ENCODE results near the gene PDGFA. TPM values are rescaled to one million over a fixed set of nuclear protein-coding genes. Genes with fewer than 3 reads are reported as not detected.

Gene PDGFA
- total RNA-seq, 1 experiment from 2014 or later, result 18.4 TPM

DNA sequence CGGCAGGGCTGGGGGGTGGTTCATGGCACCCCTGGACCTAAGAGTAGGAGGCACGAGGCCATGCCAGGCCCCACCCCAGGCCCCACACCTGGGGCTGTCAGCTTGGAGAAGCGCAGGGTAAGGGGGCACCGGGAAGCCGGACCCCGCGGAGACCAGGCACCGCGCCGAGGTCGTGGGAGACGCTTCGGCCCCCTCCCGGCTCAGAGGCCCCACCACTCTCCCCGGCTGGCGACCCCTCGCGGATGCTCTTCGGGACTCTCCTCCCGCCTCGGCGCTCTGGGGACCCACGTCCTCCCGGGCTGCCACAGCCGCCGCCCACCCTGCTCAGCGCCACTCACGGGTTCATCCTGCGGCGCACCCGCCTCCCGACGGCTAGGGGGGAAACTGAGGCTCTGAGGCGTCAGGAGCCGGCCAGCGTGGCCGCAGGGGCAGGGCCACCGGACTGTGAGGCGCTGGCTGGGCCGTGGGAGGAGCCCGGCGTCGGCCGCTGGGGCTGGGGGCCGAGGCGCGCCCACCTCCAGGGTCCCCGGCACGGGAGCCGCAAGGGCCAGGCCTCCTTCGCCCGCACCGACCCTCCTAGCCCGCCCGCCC lies 25.9 kb downstream of the PDGFA start:
- Histone ChIP-seq H3K9me3 (ENCODE audit: low read length) (no peaks in the 10 kb centered on the region), H3K36me3 (ENCODE audit: low read depth, low read length) (no peaks in the 10 kb centered on the region), H2AFZ (ENCODE audit: low read length) (no peak overlapping the region), H3K4me1 (ENCODE audit: insufficient read depth, low read length) (no peaks in the 10 kb centered on the region), H3K4me2 (ENCODE audit: low read length) (no peak overlapping the region), H3K9ac (ENCODE audit: low read length) (no peak overlapping the region), H3F3A (ENCODE audit: low read length, unreplicated experiment) (no peaks in the 10 kb centered on the region), H3K27ac (ENCODE audit: low read length) (no peak overlapping the region), H3K79me2 (ENCODE audit: low read length) (no peaks in the 10 kb centered on the region), H4K20me1 (ENCODE audit: low read length) (no peaks in the 10 kb centered on the region), H3K27me3 (ENCODE audit: low read length) (peaks cover 3% of the 10 kb centered on the region; the same call in 1 of the 2 replicates), H3K4me3 (ENCODE audit: low read length) (no peak overlapping the region), H3K9me2 (replicated peaks; ENCODE audit: low read length) (no peaks in the 10 kb centered on the region)
- TF ChIP-seq EZH2phosphoT487 (IDR thresholded peaks at IDR 0.05; ENCODE audit: borderline replicate concordance, low read length), result no peak
- TF ChIP-seq EZH2 (IDR thresholded peaks at IDR 0.05; ENCODE audit: low read length, unreplicated experiment), result no peak
- TF ChIP-seq, protein P1, sequence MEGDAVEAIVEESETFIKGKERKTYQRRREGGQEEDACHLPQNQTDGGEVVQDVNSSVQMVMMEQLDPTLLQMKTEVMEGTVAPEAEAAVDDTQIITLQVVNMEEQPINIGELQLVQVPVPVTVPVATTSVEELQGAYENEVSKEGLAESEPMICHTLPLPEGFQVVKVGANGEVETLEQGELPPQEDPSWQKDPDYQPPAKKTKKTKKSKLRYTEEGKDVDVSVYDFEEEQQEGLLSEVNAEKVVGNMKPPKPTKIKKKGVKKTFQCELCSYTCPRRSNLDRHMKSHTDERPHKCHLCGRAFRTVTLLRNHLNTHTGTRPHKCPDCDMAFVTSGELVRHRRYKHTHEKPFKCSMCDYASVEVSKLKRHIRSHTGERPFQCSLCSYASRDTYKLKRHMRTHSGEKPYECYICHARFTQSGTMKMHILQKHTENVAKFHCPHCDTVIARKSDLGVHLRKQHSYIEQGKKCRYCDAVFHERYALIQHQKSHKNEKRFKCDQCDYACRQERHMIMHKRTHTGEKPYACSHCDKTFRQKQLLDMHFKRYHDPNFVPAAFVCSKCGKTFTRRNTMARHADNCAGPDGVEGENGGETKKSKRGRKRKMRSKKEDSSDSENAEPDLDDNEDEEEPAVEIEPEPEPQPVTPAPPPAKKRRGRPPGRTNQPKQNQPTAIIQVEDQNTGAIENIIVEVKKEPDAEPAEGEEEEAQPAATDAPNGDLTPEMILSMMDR (conservative IDR thresholded peaks at IDR 0.05; ENCODE audit: low read depth, low read length), result no peak
- no TSS peak for BruUV-seq (replicated peaks)
- POLR2A ChIA-PET (ENCODE audit: unreplicated experiment), result no interaction called here
- ATAC-seq, result no peak
- intact Hi-C loops (cut with micrococcal nuclease), result no loop called here
- CTCF ChIA-PET, result no interaction called here
- DNase-seq, result no peak

DNA sequence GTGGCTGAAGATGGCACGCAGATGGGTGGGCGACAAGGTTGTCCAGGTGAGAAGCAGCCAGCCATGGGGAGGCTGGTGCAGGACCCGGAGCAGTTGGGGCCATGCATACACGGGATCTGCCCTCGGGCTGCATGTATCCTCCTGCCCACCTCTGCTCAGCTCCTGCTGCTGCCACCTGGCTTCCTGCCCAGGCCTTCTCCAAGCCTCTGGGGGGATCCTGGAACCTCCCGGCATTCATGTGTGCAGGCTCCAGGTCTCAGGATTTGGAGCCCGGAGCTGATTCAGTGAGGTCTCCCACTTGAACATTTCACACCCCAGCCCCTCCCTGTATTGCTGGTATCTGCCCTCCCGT lies 27.0 kb downstream of the PDGFA start:
- intact Hi-C loops (cut with micrococcal nuclease), result no loop called here
- POLR2A ChIA-PET (ENCODE audit: unreplicated experiment), result no interaction called here
- H3K4me2 ChIP-seq (ENCODE audit: low read length), result no peak overlapping the region

More for the DNA sequence above, 27.0 kb downstream of the PDGFA start:
- BruUV-seq (replicated peaks), result no TSS peak
- Histone ChIP-seq H3K79me2 (ENCODE audit: low read length) (no peaks in the 10 kb centered on the region), H3K27ac (ENCODE audit: low read length) (no peak overlapping the region), H3K4me1 (ENCODE audit: insufficient read depth, low read length) (no peaks in the 10 kb centered on the region), H3K27me3 (ENCODE audit: low read length) (peaks cover 6% of the 10 kb centered on the region; the same call in 1 of the 2 replicates), H3K4me3 (ENCODE audit: low read length) (no peak overlapping the region), H4K20me1 (ENCODE audit: low read length) (no peaks in the 10 kb centered on the region), H3F3A (ENCODE audit: low read length, unreplicated experiment) (no peaks in the 10 kb centered on the region), H3K9me3 (ENCODE audit: low read length) (no peaks in the 10 kb centered on the region), H2AFZ (ENCODE audit: low read length) (no peak overlapping the region), H3K9me2 (replicated peaks; ENCODE audit: low read length) (no peaks in the 10 kb centered on the region), H3K36me3 (ENCODE audit: low read depth, low read length) (no peaks in the 10 kb centered on the region), H3K9ac (ENCODE audit: low read length) (no peak overlapping the region)
- ATAC-seq (no peak), DNase-seq (no peak)
- CTCF ChIA-PET, result no interaction called here
- TF ChIP-seq EZH2 (IDR thresholded peaks at IDR 0.05; ENCODE audit: low read length, unreplicated experiment), result no peak
- no peak for TF ChIP-seq EZH2phosphoT487 (IDR thresholded peaks at IDR 0.05; ENCODE audit: borderline replicate concordance, low read length)
- TF ChIP-seq, protein P1 (conservative IDR thresholded peaks at IDR 0.05; ENCODE audit: low read depth, low read length), result no peak

Measured in PC-3 (cell line).